ENCODE measurements around the gene RBL2.
A peak's percentile ranks its signal among the peaks of the same experiment; 100 is the strongest.
"Not testable (repeated sequence)": the region's sequence is repeated elsewhere in the genome, so short reads cannot be mapped to it uniquely, and the experiment has no call there.

Gene RBL2
- 90.7 to 555 (median 342) reads per million in 9 experiments for total RNA-seq

GRCh38 chr16:53434377-53435065 is at the start of gene RBL2:
RBL2 (plus strand) TSS chr16:53434471; CDS start chr16:53434557, 86 bp downstream.
- H3K4me1 Mint-ChIP-seq (ENCODE audit: low read depth in 2 of 2) = peaks cover 22 to 38% of the 10 kb centered on the region in 2 donors
- H3K4me3 Mint-ChIP-seq = peak within 1 kb of the TSS; percentile 91 to 98
- peak; percentile 80 for ATAC-seq (replicated peaks)
- peaks cover 33% of the 10 kb centered on the region for H3K36me3 Mint-ChIP-seq (ENCODE audit: insufficient read depth)
- H3K9me3 Mint-ChIP-seq = no peaks in the 10 kb centered on the region
- DNase-seq = peak; percentile 71 to 74 (median 74)
- no peaks in the 10 kb centered on the region for H3K27me3 Mint-ChIP-seq
- H3K27ac Mint-ChIP-seq = peak within 1 kb of the TSS; percentile 94 to 98

- not testable (repeated sequence) for H3K4me1 Mint-ChIP-seq (ENCODE audit: low read depth in 2 of 2); H3K4me3 Mint-ChIP-seq; DNase-seq; H3K27me3 Mint-ChIP-seq; H3K36me3 Mint-ChIP-seq (ENCODE audit: insufficient read depth); H3K9me3 Mint-ChIP-seq; ATAC-seq (replicated peaks)
- peak overlapping the region in 1 of 2 donors; percentile 19 for H3K27ac Mint-ChIP-seq
Observed at GRCh38 chr16:53384610-53385009, 49.7 kb upstream of the RBL2 start.

GRCh38 chr16:53404959-53405358 is 29.3 kb upstream of the RBL2 start:
- Mint-ChIP-seq H3K27ac (no peak overlapping the region), H3K9me3 (no peaks in the 10 kb centered on the region), H3K4me1 (ENCODE audit: low read depth in 2 of 2) (no peaks in the 10 kb centered on the region), H3K4me3 (no peak overlapping the region), H3K36me3 (ENCODE audit: insufficient read depth) (no peaks in the 10 kb centered on the region), H3K27me3 (no peaks in the 10 kb centered on the region)
- DNase-seq (no peak), ATAC-seq (replicated peaks) (no peak)

DNA sequence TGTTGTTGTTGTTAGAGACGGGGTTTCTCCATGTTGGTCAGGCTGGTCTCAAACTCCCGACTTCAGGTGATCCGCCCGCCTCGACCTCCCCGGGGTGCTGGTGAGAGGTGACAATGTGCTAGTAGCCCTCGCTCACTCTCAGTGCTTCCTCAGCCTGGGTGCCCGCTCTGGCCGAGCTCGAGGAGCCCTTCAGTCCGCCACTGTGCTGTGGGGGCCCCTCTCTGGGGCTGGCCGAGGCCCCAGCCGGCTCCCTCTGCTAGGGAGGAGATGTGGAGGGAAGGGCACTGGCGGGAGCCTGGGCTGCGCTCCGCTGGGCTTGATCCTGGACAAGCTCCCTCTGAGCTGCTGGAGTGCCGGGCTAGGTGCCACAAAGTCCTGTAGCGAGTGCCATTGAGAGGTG is 21.7 kb upstream of the RBL2 start:
- ATAC-seq (replicated peaks) (no peak), DNase-seq (no peak)
- H3K4me3 Mint-ChIP-seq = no peak overlapping the region
- H3K9me3 Mint-ChIP-seq = no peaks in the 10 kb centered on the region
- no peaks in the 10 kb centered on the region for H3K27me3 Mint-ChIP-seq
- H3K36me3 Mint-ChIP-seq (ENCODE audit: insufficient read depth) = no peaks in the 10 kb centered on the region
- H3K27ac Mint-ChIP-seq = no peak overlapping the region
- H3K4me1 Mint-ChIP-seq (ENCODE audit: low read depth in 2 of 2) = peaks cover 0 to 3% of the 10 kb centered on the region in 2 donors

DNA sequence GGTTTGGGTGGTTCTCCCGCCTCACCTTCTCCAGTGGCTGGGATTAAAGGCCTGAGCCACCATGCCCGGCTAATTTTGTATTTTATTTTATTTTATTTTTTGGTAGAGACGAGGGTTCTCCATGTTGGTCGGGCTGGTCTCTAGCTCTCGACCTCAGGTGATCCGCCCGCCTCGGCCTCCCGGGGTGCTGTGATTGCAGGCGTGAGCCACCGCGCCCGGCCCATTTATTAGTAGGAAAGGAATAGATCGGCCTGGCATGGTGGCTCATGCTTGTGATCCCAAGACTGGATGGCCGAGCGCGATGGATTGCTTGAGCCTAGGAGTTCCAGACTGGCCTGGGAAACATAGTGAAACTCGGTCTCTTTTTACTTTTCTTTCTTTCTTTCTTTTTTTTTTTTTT is 20.4 kb upstream of the RBL2 start:
- H3K4me3 Mint-ChIP-seq = no peak overlapping the region
- H3K4me1 Mint-ChIP-seq (ENCODE audit: low read depth in 2 of 2) = peaks cover 0 to 3% of the 10 kb centered on the region in 2 donors
- ATAC-seq (replicated peaks) = no peak
- H3K27ac Mint-ChIP-seq = no peak overlapping the region
- no peaks in the 10 kb centered on the region for H3K9me3 Mint-ChIP-seq
- DNase-seq = no peak
- no peaks in the 10 kb centered on the region for H3K27me3 Mint-ChIP-seq
- no peaks in the 10 kb centered on the region for H3K36me3 Mint-ChIP-seq (ENCODE audit: insufficient read depth)

DNA sequence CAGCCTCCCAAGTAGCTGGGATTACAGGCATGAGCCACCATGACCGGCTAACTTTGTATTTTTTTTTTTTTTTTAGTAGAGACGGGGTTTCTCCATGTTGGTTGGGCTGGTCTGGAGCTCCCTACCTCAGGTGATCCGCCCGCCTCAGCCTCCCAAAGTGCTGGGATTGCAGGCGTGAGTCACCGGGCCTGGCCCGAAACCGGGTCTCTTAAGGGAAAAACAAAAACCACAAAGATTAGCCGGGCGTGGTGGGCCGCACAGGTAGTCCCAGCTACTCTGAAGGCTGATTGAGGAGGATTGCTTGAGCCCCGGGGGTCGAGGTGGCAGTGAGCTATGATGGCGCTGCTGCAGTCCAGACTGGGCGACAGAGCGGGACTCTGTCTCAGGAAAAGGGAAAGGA is 19.9 kb upstream of the RBL2 start:
- Mint-ChIP-seq H3K9me3 (no peaks in the 10 kb centered on the region), H3K4me3 (no peak overlapping the region), H3K27me3 (no peaks in the 10 kb centered on the region), H3K4me1 (ENCODE audit: low read depth in 2 of 2) (peaks cover 0 to 3% of the 10 kb centered on the region in 2 donors), H3K36me3 (ENCODE audit: insufficient read depth) (no peaks in the 10 kb centered on the region), H3K27ac (no peak overlapping the region)
- ATAC-seq (replicated peaks) (no peak), DNase-seq (no peak)

DNA sequence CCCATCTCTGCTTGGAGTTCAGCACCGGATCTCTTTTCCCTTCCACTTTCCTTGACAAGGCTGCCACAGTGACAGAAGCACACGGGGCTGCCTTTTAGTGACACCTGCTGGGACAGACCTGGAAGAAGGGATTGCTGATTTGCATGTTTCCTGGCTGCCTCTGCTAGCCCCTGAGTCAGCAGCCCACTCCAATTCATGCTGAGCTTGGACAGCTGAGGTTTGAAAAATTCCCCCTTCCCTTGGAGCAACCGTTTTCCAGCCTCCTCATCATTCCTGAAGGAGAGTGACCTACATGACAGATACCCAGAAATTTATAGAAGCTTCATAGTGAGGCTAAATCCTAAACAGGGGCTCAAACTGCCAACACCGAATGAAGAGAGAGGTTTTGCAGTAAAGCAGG is 18.8 kb upstream of the RBL2 start:
- ATAC-seq (replicated peaks) (no peak), DNase-seq (no peak)
- Mint-ChIP-seq H3K36me3 (ENCODE audit: insufficient read depth) (no peaks in the 10 kb centered on the region), H3K27me3 (no peaks in the 10 kb centered on the region), H3K4me1 (ENCODE audit: low read depth in 2 of 2) (peaks cover 0 to 3% of the 10 kb centered on the region in 2 donors), H3K27ac (no peak overlapping the region), H3K4me3 (no peak overlapping the region), H3K9me3 (no peaks in the 10 kb centered on the region)

GRCh38 chr16:53417011-53417410 is 17.3 kb upstream of the RBL2 start:
- H3K27me3 Mint-ChIP-seq = no peaks in the 10 kb centered on the region
- H3K27ac Mint-ChIP-seq = peak overlapping the region in 1 of 2 donors; percentile 0
- DNase-seq (no peak), ATAC-seq (replicated peaks) (no peak)
- peaks cover 0 to 3% of the 10 kb centered on the region in 2 donors for H3K4me1 Mint-ChIP-seq (ENCODE audit: low read depth in 2 of 2)
- no peaks in the 10 kb centered on the region for H3K9me3 Mint-ChIP-seq
- no peaks in the 10 kb centered on the region for H3K36me3 Mint-ChIP-seq (ENCODE audit: insufficient read depth)
- no peak overlapping the region for H3K4me3 Mint-ChIP-seq

DNA sequence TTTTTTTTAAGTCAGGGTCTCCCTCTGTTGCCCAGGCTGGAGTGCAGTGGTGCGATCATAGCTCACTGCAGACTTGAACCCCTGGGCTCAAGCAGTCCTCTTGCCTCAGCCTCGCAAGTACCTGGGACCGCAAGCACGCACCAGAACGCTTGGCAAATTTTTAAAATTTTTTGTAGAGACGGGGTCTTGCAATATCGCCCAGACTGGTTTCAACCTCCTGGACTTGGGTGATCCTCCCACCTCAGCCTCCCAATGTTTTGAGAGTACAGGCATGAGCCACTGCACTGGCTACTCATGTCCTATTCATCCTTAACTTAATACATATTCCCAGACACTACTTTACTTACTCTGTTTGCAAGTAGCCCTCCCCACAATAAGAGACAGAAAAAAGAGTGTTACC is 16.3 kb upstream of the RBL2 start:
- H3K36me3 Mint-ChIP-seq (ENCODE audit: insufficient read depth) = no peaks in the 10 kb centered on the region
- H3K4me1 Mint-ChIP-seq (ENCODE audit: low read depth in 2 of 2) = peaks cover 0 to 3% of the 10 kb centered on the region in 2 donors
- H3K27me3 Mint-ChIP-seq = no peaks in the 10 kb centered on the region
- no peaks in the 10 kb centered on the region for H3K9me3 Mint-ChIP-seq
- no peak overlapping the region for H3K27ac Mint-ChIP-seq
- ATAC-seq (replicated peaks) = no peak
- H3K4me3 Mint-ChIP-seq = no peak overlapping the region
- no peak for DNase-seq

DNA sequence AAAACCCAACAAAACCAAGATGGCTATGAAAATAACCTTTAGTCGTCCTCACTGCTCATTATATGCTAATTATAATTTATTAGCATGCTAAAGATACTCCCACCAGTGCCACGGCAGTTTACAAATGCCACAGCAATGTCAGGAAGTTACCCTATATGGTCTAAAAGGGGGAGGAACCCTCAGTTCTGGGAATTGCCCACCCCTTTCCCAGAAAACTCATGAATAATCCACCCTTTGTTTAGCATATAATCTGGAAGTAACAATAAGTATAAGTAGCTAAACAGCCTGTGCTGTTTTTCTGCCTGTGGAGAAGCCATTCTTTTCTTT is 14.9 kb upstream of the RBL2 start:
- not testable (repeated sequence) for H3K27ac Mint-ChIP-seq; H3K36me3 Mint-ChIP-seq (ENCODE audit: insufficient read depth); H3K4me3 Mint-ChIP-seq; DNase-seq; H3K9me3 Mint-ChIP-seq; ATAC-seq (replicated peaks); H3K27me3 Mint-ChIP-seq; H3K4me1 Mint-ChIP-seq (ENCODE audit: low read depth in 2 of 2)

- DNase-seq (no peak), ATAC-seq (replicated peaks) (no peak)
- H3K4me1 Mint-ChIP-seq (ENCODE audit: low read depth in 2 of 2) = no peaks in the 10 kb centered on the region
- no peaks in the 10 kb centered on the region for H3K27me3 Mint-ChIP-seq
- no peak overlapping the region for H3K4me3 Mint-ChIP-seq
- H3K9me3 Mint-ChIP-seq = no peaks in the 10 kb centered on the region
- H3K27ac Mint-ChIP-seq = no peak overlapping the region
- no peaks in the 10 kb centered on the region for H3K36me3 Mint-ChIP-seq (ENCODE audit: insufficient read depth)
Observed at GRCh38 chr16:53421248-53421647, 13.0 kb upstream of the RBL2 start.

DNA sequence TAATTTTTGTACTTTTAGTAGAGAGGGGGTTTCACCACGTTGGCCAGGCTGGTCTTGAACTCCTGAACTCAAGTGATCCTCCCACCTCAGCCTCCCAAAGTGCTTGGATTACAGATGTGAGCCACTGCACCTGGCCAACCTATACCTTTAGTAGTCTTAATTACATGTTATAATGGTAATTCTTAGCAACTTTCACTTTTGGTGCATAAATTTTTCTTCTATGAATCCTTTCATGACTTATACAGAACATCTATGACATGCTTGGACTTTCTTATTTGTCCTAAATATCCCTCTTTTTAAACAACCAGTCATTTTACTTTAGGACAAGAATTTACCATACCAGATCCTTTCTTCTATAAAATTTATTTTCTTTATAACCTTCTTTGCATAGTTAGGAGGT is 10.3 kb upstream of the RBL2 start:
- not testable (repeated sequence) for ATAC-seq (replicated peaks); H3K36me3 Mint-ChIP-seq (ENCODE audit: insufficient read depth); H3K27me3 Mint-ChIP-seq; H3K4me3 Mint-ChIP-seq; H3K9me3 Mint-ChIP-seq; H3K4me1 Mint-ChIP-seq (ENCODE audit: low read depth in 2 of 2); DNase-seq; H3K27ac Mint-ChIP-seq

DNA sequence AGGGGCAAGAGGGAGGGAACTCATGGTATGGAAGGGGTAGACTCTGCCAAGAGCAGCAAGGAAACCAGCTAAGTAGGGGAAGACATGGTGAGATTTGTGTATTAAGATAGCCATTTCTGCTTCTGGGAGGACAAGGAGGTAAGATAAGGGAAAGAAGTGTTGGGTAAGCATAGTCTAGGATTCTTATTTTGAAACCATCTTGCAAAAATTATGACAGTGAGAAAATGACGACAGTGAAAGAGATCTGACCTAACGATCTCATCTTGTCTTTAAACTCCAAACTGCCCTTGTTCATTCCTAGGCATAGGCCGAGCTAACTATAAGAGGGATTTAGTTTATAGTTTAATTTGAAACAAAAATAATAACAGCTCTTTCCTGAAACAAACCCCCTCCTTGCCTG is 5.6 kb upstream of the RBL2 start:
- Mint-ChIP-seq H3K9me3 (no peaks in the 10 kb centered on the region), H3K4me3 (no peak overlapping the region)

GRCh38 chr16:53429221-53429943 is 4.9 kb upstream of the RBL2 start:
- Mint-ChIP-seq H3K27ac (no peak overlapping the region), H3K9me3 (no peaks in the 10 kb centered on the region), H3K4me1 (ENCODE audit: low read depth in 2 of 2) (peaks cover 1 to 6% of the 10 kb centered on the region in 2 donors), H3K36me3 (ENCODE audit: insufficient read depth) (peaks cover 14% of the 10 kb centered on the region), H3K27me3 (no peaks in the 10 kb centered on the region), H3K4me3 (no peak overlapping the region)
- no peak for DNase-seq
- ATAC-seq (replicated peaks) = no peak

More for the DNA sequence above, 5.6 kb upstream of the RBL2 start:
- Mint-ChIP-seq H3K4me1 (ENCODE audit: low read depth in 2 of 2) (peaks cover under 1 to 2% of the 10 kb centered on the region in 2 donors), H3K27me3 (no peaks in the 10 kb centered on the region), H3K27ac (no peak overlapping the region), H3K36me3 (ENCODE audit: insufficient read depth) (peaks cover 8% of the 10 kb centered on the region)
- ATAC-seq (replicated peaks) (no peak), DNase-seq (no peak)

All from effector memory CD8-positive, alpha-beta T cell (primary cell).